ENCODE measurements around the gene ZW10. TPM values are rescaled to one million over a fixed set of nuclear protein-coding genes. Genes with fewer than 3 reads are reported as not detected.

The ZW10 gene
- total RNA-seq, 4 donors from 2014 or later = 17.3 to 24.3 (median 20.2) TPM

DNA sequence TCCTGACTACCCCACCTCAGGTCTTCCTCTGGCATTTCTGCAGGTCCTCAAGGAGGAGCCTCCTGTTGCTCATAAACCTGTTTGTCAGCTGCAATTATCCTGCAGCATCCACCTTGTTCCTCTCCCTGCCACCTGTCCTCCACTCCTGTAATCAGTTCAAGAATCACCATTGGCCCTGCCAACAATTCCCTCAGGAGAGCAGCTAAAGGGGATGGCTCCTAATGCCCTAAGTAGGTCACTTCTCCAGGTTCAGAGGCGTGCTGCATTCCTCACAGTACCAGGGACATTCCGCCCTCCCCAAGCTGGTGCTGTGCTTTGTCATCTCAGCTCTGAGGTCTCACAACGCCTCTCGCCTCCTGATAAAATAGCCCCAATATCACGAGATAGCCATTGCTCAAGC, 8.2 kb upstream of the ZW10 start:
- H3K27ac ChIP-seq = no peak overlapping the region
- ATAC-seq (no peak), DNase-seq (no peak)
- TF ChIP-seq, protein P1, sequence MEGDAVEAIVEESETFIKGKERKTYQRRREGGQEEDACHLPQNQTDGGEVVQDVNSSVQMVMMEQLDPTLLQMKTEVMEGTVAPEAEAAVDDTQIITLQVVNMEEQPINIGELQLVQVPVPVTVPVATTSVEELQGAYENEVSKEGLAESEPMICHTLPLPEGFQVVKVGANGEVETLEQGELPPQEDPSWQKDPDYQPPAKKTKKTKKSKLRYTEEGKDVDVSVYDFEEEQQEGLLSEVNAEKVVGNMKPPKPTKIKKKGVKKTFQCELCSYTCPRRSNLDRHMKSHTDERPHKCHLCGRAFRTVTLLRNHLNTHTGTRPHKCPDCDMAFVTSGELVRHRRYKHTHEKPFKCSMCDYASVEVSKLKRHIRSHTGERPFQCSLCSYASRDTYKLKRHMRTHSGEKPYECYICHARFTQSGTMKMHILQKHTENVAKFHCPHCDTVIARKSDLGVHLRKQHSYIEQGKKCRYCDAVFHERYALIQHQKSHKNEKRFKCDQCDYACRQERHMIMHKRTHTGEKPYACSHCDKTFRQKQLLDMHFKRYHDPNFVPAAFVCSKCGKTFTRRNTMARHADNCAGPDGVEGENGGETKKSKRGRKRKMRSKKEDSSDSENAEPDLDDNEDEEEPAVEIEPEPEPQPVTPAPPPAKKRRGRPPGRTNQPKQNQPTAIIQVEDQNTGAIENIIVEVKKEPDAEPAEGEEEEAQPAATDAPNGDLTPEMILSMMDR (IDR thresholded peaks at IDR 0.05 in 4 of 5, conservative IDR thresholded peaks at IDR 0.05 in 1 of 5) = no peak
- no peak for TF ChIP-seq POLR2A (IDR thresholded peaks at IDR 0.05)
- no peaks in the 10 kb centered on the region for H3K9me3 ChIP-seq
- intact Hi-C loops (cut with DNase I; ENCODE audit: low total_unique reads) = no loop called here
- H3K4me3 ChIP-seq = no peak overlapping the region
- in situ Hi-C loops (cut with MboI; ENCODE audit: low sequenced_read_pairs in 4 of 4) = loop anchor here in 1 of 4 donors (10.0 kb wide), 1 partner anchor 477 kb away; no protein-coding TSS in a partner anchor
- no peaks in the 10 kb centered on the region for H3K36me3 ChIP-seq
- no peaks in the 10 kb centered on the region for H3K27me3 ChIP-seq
- H3K4me1 ChIP-seq = peaks cover 8% of the 10 kb centered on the region in 2 donors

GRCh38 chr11:113779496-113779895, 6.0 kb upstream of the ZW10 start, which contains the start of gene CLDN25:
Gene CLDN25 (plus strand): TSS chr11:113779796. CDS start chr11:113779796, 0 bp downstream.
- no peaks in the 10 kb centered on the region for H3K9me3 ChIP-seq
- no peak within 1 kb of the TSS for H3K4me3 ChIP-seq
- H3K36me3 ChIP-seq = no peaks in the 10 kb centered on the region
- DNase-seq (no peak), ATAC-seq (no peak)
- no peak for TF ChIP-seq POLR2A (IDR thresholded peaks at IDR 0.05)
- TF ChIP-seq, protein P1 (IDR thresholded peaks at IDR 0.05 in 4 of 5, conservative IDR thresholded peaks at IDR 0.05 in 1 of 5) = no peak
- no peaks in the 10 kb centered on the region for H3K27me3 ChIP-seq
- peak within 1 kb of the TSS; percentile 67 to 88 (median 87) for H3K27ac ChIP-seq
- H3K4me1 ChIP-seq = peaks cover 8% of the 10 kb centered on the region in 2 donors
- in situ Hi-C loops (cut with MboI; ENCODE audit: low sequenced_read_pairs in 4 of 4) (no loop called here), intact Hi-C loops (cut with DNase I; ENCODE audit: low total_unique reads) (loop anchor here (2.0 kb wide), 1 partner anchor 17 kb away; no protein-coding TSS in a partner anchor)

GRCh38 chr11:113778111-113778910, 4.8 kb upstream of the ZW10 start:
- Histone ChIP-seq H3K4me1 (peaks cover 8% of the 10 kb centered on the region in 2 donors), H3K27ac (peak overlapping the region; percentile 67 to 88 (median 87)), H3K36me3 (no peaks in the 10 kb centered on the region), H3K9me3 (no peaks in the 10 kb centered on the region), H3K4me3 (peak overlapping the region; percentile 15 to 44 (median 38)), H3K27me3 (no peaks in the 10 kb centered on the region)
- TF ChIP-seq POLR2A (IDR thresholded peaks at IDR 0.05) = peak in 1 of 2 donors; percentile 50
- TF ChIP-seq, protein P1 (IDR thresholded peaks at IDR 0.05 in 4 of 5, conservative IDR thresholded peaks at IDR 0.05 in 1 of 5) = no peak
- in situ Hi-C loops (cut with MboI; ENCODE audit: low sequenced_read_pairs in 4 of 4) = no loop called here
- peak; percentile 76 to 82 for ATAC-seq
- DNase-seq = peak; percentile 71
- intact Hi-C loops (cut with DNase I; ENCODE audit: low total_unique reads) = loop anchor here (2.0 kb wide), 1 partner anchor 18 kb away; no protein-coding TSS in a partner anchor

GRCh38 chr11:113774174-113774503, 647 bp upstream of the ZW10 start:
- Histone ChIP-seq H3K4me3 (peak overlapping the region; percentile 81 to 100 (median 84)), H3K27ac (peak overlapping the region; percentile 86 to 97 (median 90)), H3K9me3 (no peaks in the 10 kb centered on the region), H3K27me3 (no peaks in the 10 kb centered on the region), H3K4me1 (peaks cover 19 to 22% of the 10 kb centered on the region in 2 donors), H3K36me3 (peaks cover 0 to 8% of the 10 kb centered on the region in 2 donors)
- no peak for TF ChIP-seq POLR2A (IDR thresholded peaks at IDR 0.05)
- TF ChIP-seq, protein P1 (IDR thresholded peaks at IDR 0.05 in 4 of 5, conservative IDR thresholded peaks at IDR 0.05 in 1 of 5) = no peak
- intact Hi-C loops (cut with DNase I; ENCODE audit: low total_unique reads) (loop anchor here (5.0 kb wide), 1 partner anchor 462 kb away; the partner anchor contains the start of gene TTC12), in situ Hi-C loops (cut with MboI; ENCODE audit: low sequenced_read_pairs in 4 of 4) (no loop called here)
- no peak for DNase-seq
- ATAC-seq = no peak
